GM23248 (cell line): Measurements from ENCODE around the gene CNST. TPM values are rescaled to one million over a fixed set of nuclear protein-coding genes. Genes with fewer than 3 reads are reported as not detected.

Experiments
- DNase-seq: peaks from one replicate; pipeline ENCODE4 v3.0.0-alpha.2; 2015
- H2AFZ ChIP-seq: fragments of 200-600 bp; sonication (generic); 2 replicates; pipeline ENCODE4 v1.6.1; 2016; ENCODE audit warnings: antibody characterized with exemption
- H3F3A ChIP-seq: fragments of 200-600 bp; sonication (generic); 2 replicates; pipeline ENCODE4 v1.6.1; 2016; ENCODE audit warnings: mild to moderate bottlenecking, antibody characterized with exemption, mixed run types; ENCODE audit not compliant: insufficient read depth
- H3K27ac ChIP-seq: fragments of 200-600 bp; sonication (generic); 2 replicates; pipeline ENCODE4 v1.5.1; 2016; ENCODE audit warnings: mild to moderate bottlenecking
- H3K27me3 ChIP-seq: fragments of 200-600 bp; sonication (generic); replicated peaks from 2 replicates; pipeline ENCODE4 v1.6.1; 2016; ENCODE audit warnings: mild to moderate bottlenecking; ENCODE audit not compliant: insufficient read depth
- H3K36me3 ChIP-seq: fragments of 200-600 bp; sonication (generic); 2 replicates; pipeline ENCODE4 v1.6.1; 2016; ENCODE audit warnings: low read depth, mild to moderate bottlenecking
- H3K4me1 ChIP-seq: fragments of 200-600 bp; sonication (generic); 2 replicates; pipeline ENCODE4 v1.6.1; 2016; ENCODE audit warnings: mild to moderate bottlenecking; ENCODE audit not compliant: insufficient read depth
- H3K4me2 ChIP-seq: fragments of 200-600 bp; sonication (generic); one replicate; pipeline ENCODE4 v1.6.1; 2016; ENCODE audit warnings: mild to moderate bottlenecking; ENCODE audit not compliant: unreplicated experiment
- H3K4me3 ChIP-seq: fragments of 200-600 bp; sonication (generic); 2 replicates; pipeline ENCODE4 v1.5.1; 2016; ENCODE audit warnings: mild to moderate bottlenecking
- H3K79me2 ChIP-seq: fragments of 200-600 bp; sonication (generic); 2 replicates; pipeline ENCODE4 v1.6.1; 2016; ENCODE audit warnings: mild to moderate bottlenecking; ENCODE audit not compliant: insufficient read depth
- H3K9ac ChIP-seq: fragments of 200-600 bp; sonication (generic); 2 replicates; pipeline ENCODE4 v1.6.1; 2016; ENCODE audit warnings: mild to moderate bottlenecking
- H3K9me2 ChIP-seq: fragments of 200-600 bp; sonication (generic); 2 replicates; pipeline ENCODE4 v1.6.1; 2016; ENCODE audit warnings: mixed run types, mild to moderate bottlenecking, moderate library complexity; ENCODE audit not compliant: insufficient read depth
- H3K9me3 ChIP-seq: fragments of 200-600 bp; sonication (generic); one replicate; pipeline ENCODE4 v1.6.1; 2017; ENCODE audit warnings: low read depth
- H4K20me1 ChIP-seq: fragments of 200-600 bp; sonication (generic); 2 replicates; pipeline ENCODE4 v1.6.0; 2016; ENCODE audit not compliant: insufficient read depth
- EZH2 ChIP-seq: fragments of 200-600 bp; sonication (generic); IDR thresholded peaks from 2 replicates; pipeline ENCODE4 v1.6.1; 2018; ENCODE audit warnings: antibody characterized with exemption, mild to moderate bottlenecking; ENCODE audit not compliant: insufficient read depth, poor library complexity, severe bottlenecking
- EZH2phosphoT487 ChIP-seq: fragments of 200-600 bp; sonication (generic); IDR thresholded peaks from 2 replicates; pipeline ENCODE4 v1.6.1; 2018; ENCODE audit warnings: antibody characterized with exemption, moderate library complexity, mild to moderate bottlenecking, low read depth; ENCODE audit not compliant: insufficient read depth
- WGBS, 2 experiments: methylation state at CpG; one replicate each; pipeline ENCODE4 v1.1.6; 2015 to 2017; ENCODE audit warnings: low lambda C conversion rate in 2 of 2, low coverage in 1 of 2; ENCODE audit errors: missing lambda C conversion rate in 2 of 2; 5-methylcytosine and 5-hydroxymethylcytosine counted together
- in situ Hi-C: fragments of 300-500 bp; cut with MboI; formaldehyde crosslinking; loops from 2 replicates; pipeline ENCODE4 v1.15.0; 2020
- polyA plus RNA-seq: library from polyadenylated mRNA; unstranded; fragments of >200 nt; fragmentation: Nextera tagmentation; extraction: Ambion mirVana; gene quantifications from 2 replicates; pipeline ENCODE4 v1.2.1, GENCODE V29; 2016
- total RNA-seq: library from RNA; depleted of rRNA; stranded (reverse); fragments of >200 nt; shearing (Covaris generic); gene quantifications from 2 replicates; pipeline ENCODE4 v1.2.3, GENCODE V29; 2014

The CNST gene
- total and polyA plus RNA-seq, 2 experiments from 2014 or later = 33.5 to 41.7 TPM

GRCh38 chr1:246640747-246641146 is 74.5 kb downstream of the CNST start:
- no peak overlapping the region for H3K27ac ChIP-seq
- no peaks in the 10 kb centered on the region for H3K27me3 ChIP-seq
- H2AFZ ChIP-seq = no peak overlapping the region
- H3F3A ChIP-seq = peaks cover 10% of the 10 kb centered on the region; the same call in 1 of the 2 replicates
- H3K9me2 ChIP-seq = no peaks in the 10 kb centered on the region
- H3K9me3 ChIP-seq = no peaks in the 10 kb centered on the region
- H3K9ac ChIP-seq = no peak overlapping the region
- in situ Hi-C loops = no loop called here
- H4K20me1 ChIP-seq = no peaks in the 10 kb centered on the region
- no peak for DNase-seq
- 97 to 98% methylated on average over 2 of the region's 2 CpGs for whole genome bisulfite sequencing, 2 experiments
- no peak overlapping the region for H3K4me3 ChIP-seq
- no peak overlapping the region for H3K4me2 ChIP-seq
- H3K4me1 ChIP-seq = no peaks in the 10 kb centered on the region
- H3K79me2 ChIP-seq = peaks cover 89% of the 10 kb centered on the region
- peaks cover 35% of the 10 kb centered on the region for H3K36me3 ChIP-seq
- no peak for TF ChIP-seq EZH2phosphoT487
- TF ChIP-seq EZH2 = no peak

- H3K36me3 ChIP-seq = peaks cover 36% of the 10 kb centered on the region
- WGBS, 2 experiments = 21 to 22% methylated on average over 2 of the region's 2 CpGs
- in situ Hi-C loops = no loop called here
Observed at GRCh38 chr1:246641394-246641793, 75.1 kb downstream of the CNST start.

GRCh38 chr1:246642719-246643118 is 76.5 kb downstream of the CNST start:
- Histone ChIP-seq H3K4me1 (peaks cover 12% of the 10 kb centered on the region; the same call in 1 of the 2 replicates), H3K9me2 (no peaks in the 10 kb centered on the region), H3K36me3 (peaks cover 32% of the 10 kb centered on the region), H3K27me3 (no peaks in the 10 kb centered on the region), H3K27ac (no peak overlapping the region), H3K9me3 (no peaks in the 10 kb centered on the region), H2AFZ (no peak overlapping the region), H3K4me3 (no peak overlapping the region), H3K79me2 (peaks cover 85% of the 10 kb centered on the region), H4K20me1 (no peaks in the 10 kb centered on the region), H3F3A (peaks cover 20% of the 10 kb centered on the region), H3K4me2 (no peak overlapping the region), H3K9ac (no peak overlapping the region)
- peak; percentile 17 for DNase-seq
- WGBS, 2 experiments = 92 to 93% methylated on average over 6 of the region's 6 CpGs
- TF ChIP-seq EZH2phosphoT487 (no peak), EZH2 (no peak)
- in situ Hi-C loops = no loop called here

More at GRCh38 chr1:246641394-246641793, 75.1 kb downstream of the CNST start:
- Histone ChIP-seq H4K20me1 (no peaks in the 10 kb centered on the region), H3K27me3 (no peaks in the 10 kb centered on the region), H3K9me2 (no peaks in the 10 kb centered on the region), H3K9ac (no peak overlapping the region), H3K4me3 (no peak overlapping the region), H3K4me1 (no peaks in the 10 kb centered on the region), H2AFZ (no peak overlapping the region), H3K4me2 (no peak overlapping the region), H3F3A (peaks cover 10% of the 10 kb centered on the region; the same call in 1 of the 2 replicates), H3K27ac (no peak overlapping the region), H3K79me2 (peaks cover 92% of the 10 kb centered on the region), H3K9me3 (no peaks in the 10 kb centered on the region)
- TF ChIP-seq EZH2 (no peak), EZH2phosphoT487 (no peak)
- DNase-seq = no peak

GRCh38 chr1:246647113-246647512 is 80.9 kb downstream of the CNST start:
- Histone ChIP-seq H3K9me2 (no peaks in the 10 kb centered on the region), H3K4me3 (peak overlapping the region; percentile 31; the same call in 1 of the 2 replicates), H3K36me3 (peaks cover 56% of the 10 kb centered on the region), H3K4me1 (peaks cover 20% of the 10 kb centered on the region; the same call in 1 of the 2 replicates), H3K79me2 (peaks cover 78% of the 10 kb centered on the region), H3K9ac (peak overlapping the region; percentile 68), H2AFZ (peak overlapping the region; percentile 72), H3K27me3 (no peaks in the 10 kb centered on the region), H3K4me2 (peak overlapping the region; percentile 38), H4K20me1 (no peaks in the 10 kb centered on the region), H3K27ac (peak overlapping the region; percentile 88), H3F3A (peaks cover 22% of the 10 kb centered on the region), H3K9me3 (no peaks in the 10 kb centered on the region)
- DNase-seq = peak; percentile 88
- in situ Hi-C loops = no loop called here
- TF ChIP-seq EZH2 = no peak
- TF ChIP-seq EZH2phosphoT487 = no peak
- 13 to 15% methylated on average over 10 of the region's 10 CpGs for WGBS, 2 experiments

- H3K4me2 ChIP-seq = peak overlapping the region; percentile 38
- no peaks in the 10 kb centered on the region for H3K9me2 ChIP-seq
- in situ Hi-C loops = no loop called here
- peak; percentile 71 for DNase-seq
- whole genome bisulfite sequencing, 2 experiments = 74 to 75% methylated on average over 8 of the region's 8 CpGs
- peaks cover 20% of the 10 kb centered on the region; the same call in 1 of the 2 replicates for H3K4me1 ChIP-seq
- H3K27ac ChIP-seq = peak overlapping the region; percentile 88
- H3K36me3 ChIP-seq = peaks cover 52% of the 10 kb centered on the region
- peak overlapping the region; percentile 31; the same call in 1 of the 2 replicates for H3K4me3 ChIP-seq
- peaks cover 22% of the 10 kb centered on the region for H3F3A ChIP-seq
- peak overlapping the region; percentile 68 for H3K9ac ChIP-seq
- no peaks in the 10 kb centered on the region for H4K20me1 ChIP-seq
- H3K79me2 ChIP-seq = peaks cover 78% of the 10 kb centered on the region
- TF ChIP-seq EZH2 (no peak), EZH2phosphoT487 (no peak)
- peak overlapping the region; percentile 72 for H2AFZ ChIP-seq
- H3K9me3 ChIP-seq = no peaks in the 10 kb centered on the region
- H3K27me3 ChIP-seq = no peaks in the 10 kb centered on the region
Observed at GRCh38 chr1:246647513-246647912, 81.3 kb downstream of the CNST start.
